ENCODE measurements around the gene LHX4. TPM values are rescaled to one million over a fixed set of nuclear protein-coding genes. Genes with fewer than 3 reads are reported as not detected.

Gene LHX4
- total and polyA plus RNA-seq, 7 donors, result 0.44 to 0.92 (median 0.60) TPM; not detected in 4

- no peaks in the 10 kb centered on the region for H3K9me3 ChIP-seq
- 95 to 96% methylated on average over 3 of the region's 3 CpGs for WGBS, 2 donors
- H3K4me1 ChIP-seq, result no peaks in the 10 kb centered on the region
- H3K27me3 ChIP-seq, result no peaks in the 10 kb centered on the region
- no peak for TF ChIP-seq POLR2AphosphoS5 (IDR thresholded peaks at IDR 0.05)
- TF ChIP-seq POLR2A (IDR thresholded peaks at IDR 0.05), result no peak
- TF ChIP-seq, protein P1, sequence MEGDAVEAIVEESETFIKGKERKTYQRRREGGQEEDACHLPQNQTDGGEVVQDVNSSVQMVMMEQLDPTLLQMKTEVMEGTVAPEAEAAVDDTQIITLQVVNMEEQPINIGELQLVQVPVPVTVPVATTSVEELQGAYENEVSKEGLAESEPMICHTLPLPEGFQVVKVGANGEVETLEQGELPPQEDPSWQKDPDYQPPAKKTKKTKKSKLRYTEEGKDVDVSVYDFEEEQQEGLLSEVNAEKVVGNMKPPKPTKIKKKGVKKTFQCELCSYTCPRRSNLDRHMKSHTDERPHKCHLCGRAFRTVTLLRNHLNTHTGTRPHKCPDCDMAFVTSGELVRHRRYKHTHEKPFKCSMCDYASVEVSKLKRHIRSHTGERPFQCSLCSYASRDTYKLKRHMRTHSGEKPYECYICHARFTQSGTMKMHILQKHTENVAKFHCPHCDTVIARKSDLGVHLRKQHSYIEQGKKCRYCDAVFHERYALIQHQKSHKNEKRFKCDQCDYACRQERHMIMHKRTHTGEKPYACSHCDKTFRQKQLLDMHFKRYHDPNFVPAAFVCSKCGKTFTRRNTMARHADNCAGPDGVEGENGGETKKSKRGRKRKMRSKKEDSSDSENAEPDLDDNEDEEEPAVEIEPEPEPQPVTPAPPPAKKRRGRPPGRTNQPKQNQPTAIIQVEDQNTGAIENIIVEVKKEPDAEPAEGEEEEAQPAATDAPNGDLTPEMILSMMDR (IDR thresholded peaks at IDR 0.05), result no peak
- no peak for TF ChIP-seq EP300 (IDR thresholded peaks at IDR 0.05)
- DNase-seq, result no peak
- H3K36me3 ChIP-seq, result no peaks in the 10 kb centered on the region
- no peak overlapping the region for H3K27ac ChIP-seq
- intact Hi-C loops (cut with DNase I), result no loop called here
- no peak overlapping the region for H3K4me3 ChIP-seq
Observed at GRCh38 chr1:180206581-180206980, 23.5 kb upstream of the LHX4 start.

DNA sequence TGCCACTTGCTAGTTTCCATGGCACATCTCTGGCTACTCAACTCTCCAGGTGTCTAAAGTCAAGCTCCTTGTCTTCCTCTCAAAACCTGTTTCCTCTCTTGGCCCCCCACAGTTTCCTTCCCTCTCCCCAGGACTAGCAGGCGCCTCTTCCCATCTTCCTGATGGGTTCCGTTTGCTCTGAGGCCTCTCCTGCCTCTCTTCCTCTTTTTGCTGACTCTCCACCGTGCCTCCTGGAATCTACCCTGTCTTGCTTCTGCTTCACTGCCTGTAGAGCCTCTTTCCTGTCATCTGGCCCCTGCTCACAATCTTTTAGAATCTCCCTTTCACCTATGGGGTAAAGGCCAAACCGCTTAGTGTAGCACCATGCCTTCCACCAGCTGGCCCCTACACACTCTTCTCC is 21.8 kb upstream of the LHX4 start:
- Histone ChIP-seq H3K9me3 (no peaks in the 10 kb centered on the region), H3K27ac (no peak overlapping the region), H3K4me3 (no peak overlapping the region), H3K4me1 (no peaks in the 10 kb centered on the region), H3K36me3 (no peaks in the 10 kb centered on the region), H3K27me3 (no peaks in the 10 kb centered on the region)
- no peak for DNase-seq
- intact Hi-C loops (cut with DNase I), result no loop called here
- TF ChIP-seq POLR2AphosphoS5 (IDR thresholded peaks at IDR 0.05), result no peak
- TF ChIP-seq, protein P1 (IDR thresholded peaks at IDR 0.05), result no peak
- no peak for TF ChIP-seq POLR2A (IDR thresholded peaks at IDR 0.05)
- TF ChIP-seq EP300 (IDR thresholded peaks at IDR 0.05), result no peak
- 49 to 70% methylated on average over 4 of the region's 4 CpGs for WGBS, 2 donors

GRCh38 chr1:180210008-180210620 is 19.9 kb upstream of the LHX4 start:
- no peak for DNase-seq
- no peak for TF ChIP-seq EP300 (IDR thresholded peaks at IDR 0.05)
- TF ChIP-seq, protein P1 (IDR thresholded peaks at IDR 0.05), result no peak
- no peak for TF ChIP-seq POLR2AphosphoS5 (IDR thresholded peaks at IDR 0.05)
- TF ChIP-seq POLR2A (IDR thresholded peaks at IDR 0.05), result no peak
- intact Hi-C loops (cut with DNase I), result no loop called here
- WGBS, 2 donors, result 77 to 86% methylated on average over 4 of the region's 4 CpGs
- Histone ChIP-seq H3K27ac (no peak overlapping the region), H3K9me3 (no peaks in the 10 kb centered on the region), H3K4me3 (no peak overlapping the region), H3K27me3 (no peaks in the 10 kb centered on the region), H3K36me3 (no peaks in the 10 kb centered on the region), H3K4me1 (no peaks in the 10 kb centered on the region)

DNA sequence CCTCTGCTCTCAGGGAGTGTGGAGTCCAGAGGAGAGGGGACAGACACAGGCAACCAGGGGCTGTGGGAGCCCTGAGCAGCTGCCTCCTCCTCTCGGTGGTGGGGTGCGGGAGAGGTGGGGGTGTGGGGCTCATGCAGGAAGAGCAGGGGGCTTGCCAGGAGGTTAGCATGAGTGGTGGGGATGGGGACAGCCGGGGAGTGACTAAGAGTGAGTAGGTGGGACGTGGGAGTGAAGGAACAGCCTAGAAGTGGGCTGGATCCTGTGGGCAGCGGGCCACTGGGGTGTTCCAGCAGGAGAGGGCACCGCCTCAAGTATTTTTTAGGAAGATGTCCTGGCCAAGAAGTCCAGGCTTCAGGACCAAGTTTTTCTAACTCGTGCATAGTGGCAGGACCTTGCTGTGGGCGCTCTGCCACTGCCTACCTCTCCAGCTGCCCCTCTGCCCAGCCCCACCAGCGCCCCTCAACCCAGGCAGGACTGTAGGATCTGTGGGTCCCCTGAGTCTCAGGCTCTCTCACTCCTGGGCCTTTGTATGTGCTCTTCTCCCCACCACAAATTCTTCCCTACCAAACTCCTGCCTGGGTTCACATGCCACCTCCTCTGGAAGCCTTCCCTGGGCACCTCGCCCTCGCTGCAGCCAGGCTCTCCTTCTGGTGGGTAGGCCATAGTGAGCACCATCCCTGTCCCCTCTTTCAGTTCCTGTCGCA is 18.8 kb upstream of the LHX4 start:
- no peak overlapping the region for H3K4me3 ChIP-seq
- H3K4me1 ChIP-seq, result no peaks in the 10 kb centered on the region
- WGBS, 2 donors, result 83 to 90% methylated on average over 12 of the region's 12 CpGs
- intact Hi-C loops (cut with DNase I), result no loop called here
- H3K36me3 ChIP-seq, result no peaks in the 10 kb centered on the region
- no peak overlapping the region for H3K27ac ChIP-seq
- TF ChIP-seq, protein P1 (IDR thresholded peaks at IDR 0.05), result no peak
- TF ChIP-seq EP300 (IDR thresholded peaks at IDR 0.05), result no peak
- TF ChIP-seq POLR2AphosphoS5 (IDR thresholded peaks at IDR 0.05), result no peak
- TF ChIP-seq POLR2A (IDR thresholded peaks at IDR 0.05), result no peak
- no peaks in the 10 kb centered on the region for H3K27me3 ChIP-seq
- DNase-seq, result no peak
- no peaks in the 10 kb centered on the region for H3K9me3 ChIP-seq
